ENCODE data around the gene FREM2. TPM values are rescaled to one million over a fixed set of nuclear protein-coding genes. Genes with fewer than 3 reads are reported as not detected.

Gene FREM2
- total RNA-seq, 1 experiment from 2014 or later: 25.4 TPM

DNA sequence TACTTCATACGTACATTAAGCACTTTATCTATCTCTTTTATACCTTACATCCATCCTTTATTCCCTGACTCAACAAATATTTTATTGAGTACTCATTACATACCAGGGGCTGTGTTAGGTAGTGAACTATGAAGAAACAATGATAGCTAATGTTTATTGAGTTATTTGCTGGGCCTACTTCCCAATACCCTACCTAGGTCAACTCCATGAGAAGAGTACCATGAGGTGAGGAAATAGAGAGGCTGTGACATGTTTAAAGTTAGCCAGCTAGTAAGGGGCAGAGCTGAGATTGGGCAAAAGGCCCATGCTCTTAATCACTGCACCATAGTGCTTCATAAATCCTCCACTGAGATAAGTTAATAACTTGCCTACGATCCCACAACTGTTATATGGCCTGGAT, 79.9 kb downstream of the FREM2 start:
- TF ChIP-seq, protein P1, sequence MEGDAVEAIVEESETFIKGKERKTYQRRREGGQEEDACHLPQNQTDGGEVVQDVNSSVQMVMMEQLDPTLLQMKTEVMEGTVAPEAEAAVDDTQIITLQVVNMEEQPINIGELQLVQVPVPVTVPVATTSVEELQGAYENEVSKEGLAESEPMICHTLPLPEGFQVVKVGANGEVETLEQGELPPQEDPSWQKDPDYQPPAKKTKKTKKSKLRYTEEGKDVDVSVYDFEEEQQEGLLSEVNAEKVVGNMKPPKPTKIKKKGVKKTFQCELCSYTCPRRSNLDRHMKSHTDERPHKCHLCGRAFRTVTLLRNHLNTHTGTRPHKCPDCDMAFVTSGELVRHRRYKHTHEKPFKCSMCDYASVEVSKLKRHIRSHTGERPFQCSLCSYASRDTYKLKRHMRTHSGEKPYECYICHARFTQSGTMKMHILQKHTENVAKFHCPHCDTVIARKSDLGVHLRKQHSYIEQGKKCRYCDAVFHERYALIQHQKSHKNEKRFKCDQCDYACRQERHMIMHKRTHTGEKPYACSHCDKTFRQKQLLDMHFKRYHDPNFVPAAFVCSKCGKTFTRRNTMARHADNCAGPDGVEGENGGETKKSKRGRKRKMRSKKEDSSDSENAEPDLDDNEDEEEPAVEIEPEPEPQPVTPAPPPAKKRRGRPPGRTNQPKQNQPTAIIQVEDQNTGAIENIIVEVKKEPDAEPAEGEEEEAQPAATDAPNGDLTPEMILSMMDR (IDR thresholded peaks at IDR 0.05; ENCODE audit: unreplicated experiment): no peak
- Mint-ChIP-seq H3K4me1 (ENCODE audit: low read depth, unreplicated experiment) (peaks cover 8% of the 10 kb centered on the region), H3K9me3 (ENCODE audit: low read depth, unreplicated experiment) (no peaks in the 10 kb centered on the region), H3K36me3 (ENCODE audit: insufficient read depth, unreplicated experiment) (no peaks in the 10 kb centered on the region), H3K4me3 (ENCODE audit: low read depth, unreplicated experiment) (no peak overlapping the region), H3K27ac (ENCODE audit: unreplicated experiment) (no peak overlapping the region), H3K27me3 (ENCODE audit: unreplicated experiment) (no peaks in the 10 kb centered on the region)
- DNase-seq: no peak
- no TSS peak for BruUV-seq (replicated peaks)
- CTCF ChIA-PET: no interaction called here
- intact Hi-C loops (cut with micrococcal nuclease; ENCODE audit: unreplicated experiment): no loop called here

DNA sequence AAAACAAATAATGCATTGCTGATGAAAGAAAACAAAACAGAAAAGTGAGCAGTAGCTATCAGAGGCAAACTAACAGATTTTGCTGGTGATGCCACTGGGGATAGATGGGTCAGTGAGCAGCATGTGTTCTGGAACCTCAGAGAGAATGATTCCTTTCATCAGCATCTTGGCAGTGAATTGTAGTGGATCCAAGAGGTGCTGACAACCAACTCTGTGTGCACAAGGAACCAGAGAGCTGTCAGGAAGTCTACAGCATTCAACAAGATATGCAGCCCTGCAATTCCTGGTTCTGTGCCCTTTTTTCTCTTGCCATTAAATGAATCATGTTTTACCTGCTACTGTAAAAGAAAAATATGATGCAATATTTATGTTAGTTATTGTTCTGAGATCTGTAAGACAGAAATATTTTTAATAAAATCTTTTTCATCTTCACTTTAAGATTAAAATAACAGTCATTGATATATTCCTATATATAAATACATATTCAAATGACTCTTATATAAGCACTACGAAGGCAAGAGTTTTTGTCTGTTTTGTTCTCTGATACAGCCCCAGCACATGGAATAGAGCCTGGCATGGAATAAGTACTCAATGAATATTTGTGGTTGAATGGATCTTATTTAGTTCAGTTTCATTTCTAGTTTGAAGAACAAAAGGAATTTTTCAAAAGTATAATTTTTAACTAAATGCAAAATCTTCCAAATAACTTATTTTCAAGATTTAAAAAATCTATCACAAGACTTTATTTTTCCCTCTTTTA, 80.8 kb downstream of the FREM2 start:
- no peaks in the 10 kb centered on the region for H3K36me3 Mint-ChIP-seq (ENCODE audit: insufficient read depth, unreplicated experiment)
- DNase-seq: no peak
- H3K27me3 Mint-ChIP-seq (ENCODE audit: unreplicated experiment): no peaks in the 10 kb centered on the region
- TF ChIP-seq, protein P1 (IDR thresholded peaks at IDR 0.05; ENCODE audit: unreplicated experiment): no peak
- H3K4me3 Mint-ChIP-seq (ENCODE audit: low read depth, unreplicated experiment): no peak overlapping the region
- no peak overlapping the region for H3K27ac Mint-ChIP-seq (ENCODE audit: unreplicated experiment)
- H3K9me3 Mint-ChIP-seq (ENCODE audit: low read depth, unreplicated experiment): no peaks in the 10 kb centered on the region
- BruUV-seq (replicated peaks): no TSS peak
- CTCF ChIA-PET: no interaction called here
- intact Hi-C loops (cut with micrococcal nuclease; ENCODE audit: unreplicated experiment): no loop called here
- H3K4me1 Mint-ChIP-seq (ENCODE audit: low read depth, unreplicated experiment): peaks cover 8% of the 10 kb centered on the region

DNA sequence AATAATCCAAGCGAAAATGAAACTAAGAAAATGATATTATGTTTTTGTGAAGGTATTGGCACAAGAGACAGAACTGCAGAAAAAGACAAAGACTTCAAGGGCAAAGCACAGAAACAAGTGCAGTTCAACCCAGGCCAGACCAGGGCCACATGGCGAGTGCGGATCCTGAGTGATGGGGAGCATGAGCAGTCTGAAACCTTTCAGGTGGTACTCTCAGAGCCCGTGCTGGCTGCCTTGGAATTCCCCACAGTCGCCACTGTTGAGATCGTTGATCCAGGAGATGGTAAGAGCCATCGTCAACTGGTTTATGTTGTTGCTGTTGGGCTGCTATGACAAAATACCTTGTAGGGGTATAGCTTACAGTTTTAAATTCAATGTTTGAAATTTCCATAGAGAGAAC, 82.6 kb downstream of the FREM2 start:
- Mint-ChIP-seq H3K4me3 (ENCODE audit: low read depth, unreplicated experiment) (no peak overlapping the region), H3K27ac (ENCODE audit: unreplicated experiment) (no peak overlapping the region), H3K9me3 (ENCODE audit: low read depth, unreplicated experiment) (no peaks in the 10 kb centered on the region), H3K36me3 (ENCODE audit: insufficient read depth, unreplicated experiment) (no peaks in the 10 kb centered on the region), H3K4me1 (ENCODE audit: low read depth, unreplicated experiment) (no peaks in the 10 kb centered on the region), H3K27me3 (ENCODE audit: unreplicated experiment) (no peaks in the 10 kb centered on the region)
- no peak for DNase-seq
- CTCF ChIA-PET: no interaction called here
- intact Hi-C loops (cut with micrococcal nuclease; ENCODE audit: unreplicated experiment): no loop called here
- no TSS peak for BruUV-seq (replicated peaks)
- TF ChIP-seq, protein P1 (IDR thresholded peaks at IDR 0.05; ENCODE audit: unreplicated experiment): no peak

DNA sequence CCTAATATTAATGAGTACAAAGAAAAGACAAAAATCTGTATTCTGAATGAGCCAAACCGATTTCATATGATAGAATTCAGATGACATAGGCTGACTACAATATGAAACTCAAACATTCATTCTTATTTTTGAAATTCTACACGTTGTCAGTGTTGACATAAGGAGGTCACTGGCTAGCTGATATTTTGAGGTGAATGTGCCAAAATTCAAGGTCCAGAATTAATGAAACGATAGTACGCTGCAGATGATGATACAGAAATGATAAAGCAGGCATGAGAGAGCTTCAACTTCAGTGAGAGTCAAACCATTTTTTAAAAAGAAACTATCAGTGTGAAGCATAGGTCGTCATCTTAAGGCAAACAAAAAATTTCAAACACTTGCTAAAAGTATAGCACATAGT, 88.2 kb downstream of the FREM2 start:
- Mint-ChIP-seq H3K27ac (ENCODE audit: unreplicated experiment) (no peak overlapping the region), H3K4me3 (ENCODE audit: low read depth, unreplicated experiment) (no peak overlapping the region), H3K36me3 (ENCODE audit: insufficient read depth, unreplicated experiment) (no peaks in the 10 kb centered on the region), H3K27me3 (ENCODE audit: unreplicated experiment) (no peaks in the 10 kb centered on the region), H3K9me3 (ENCODE audit: low read depth, unreplicated experiment) (no peaks in the 10 kb centered on the region), H3K4me1 (ENCODE audit: low read depth, unreplicated experiment) (no peaks in the 10 kb centered on the region)
- TF ChIP-seq, protein P1 (IDR thresholded peaks at IDR 0.05; ENCODE audit: unreplicated experiment): no peak
- DNase-seq: no peak
- intact Hi-C loops (cut with micrococcal nuclease; ENCODE audit: unreplicated experiment): no loop called here
- BruUV-seq (replicated peaks): no TSS peak
- CTCF ChIA-PET: no interaction called here
